Activated CD4-positive, alpha-beta T cell treated with anti-CD3 and anti-CD28 coated beads, Interleukin-2, Interleukin-6, amounts not matched to agents 100 ng/mL and 50 ng/mL, durations not matched to agents 16 hours and 8 hours (primary cell): ENCODE measurements around the gene MARCHF4.
"Not testable (repeated sequence)": the region's sequence is repeated elsewhere in the genome, so short reads cannot be mapped to it uniquely, and the experiment has no call there.

ENCODE experiments used
- DNase-seq: peaks from one replicate; pipeline ENCODE4 v3.0.0-alpha.2; 2020

The MARCHF4 gene

GRCh38 chr2:216389570-216389969, 17.3 kb upstream of the MARCHF4 start:
- no peak for DNase-seq

GRCh38 chr2:216388046-216388884, 16.0 kb upstream of the MARCHF4 start:
- DNase-seq, result peak; percentile 10

DNA sequence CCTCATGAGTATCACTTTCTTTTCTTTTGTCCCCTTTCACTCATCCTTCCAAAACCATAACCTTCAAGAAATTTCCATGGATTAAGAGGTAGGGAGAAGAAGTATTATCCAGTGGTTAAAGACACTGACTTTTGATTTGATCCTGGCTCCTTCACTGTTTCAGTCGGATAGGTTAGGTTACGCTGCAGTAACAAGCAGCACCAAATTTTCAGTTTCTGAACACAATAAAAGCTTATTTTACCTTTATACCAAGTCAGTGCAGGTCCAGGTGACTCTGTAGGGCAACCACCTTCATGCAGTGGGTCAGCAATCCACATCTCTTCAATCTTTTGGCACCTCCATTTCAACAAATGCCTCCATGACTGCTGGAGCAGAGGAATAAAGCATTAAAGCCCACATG, 15.0 kb upstream of the MARCHF4 start:
- DNase-seq, result no peak

DNA sequence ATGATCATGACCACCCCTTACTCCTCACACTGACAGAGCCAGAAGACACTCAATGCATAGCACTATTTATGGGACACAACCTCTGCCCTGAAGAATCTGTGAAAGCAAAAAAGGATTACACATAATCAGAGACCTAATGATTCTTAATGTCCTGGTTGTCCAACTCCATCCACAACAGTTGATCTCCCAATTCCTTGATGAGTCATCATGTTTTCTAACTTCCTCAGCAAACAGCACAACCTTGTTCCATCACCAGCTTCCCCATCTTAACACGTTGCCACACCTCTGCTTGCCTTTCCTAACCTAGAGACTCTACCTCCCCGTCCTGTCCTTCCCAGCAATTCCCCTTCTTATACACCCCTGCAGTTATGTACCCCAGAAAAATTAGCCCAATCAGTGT, 13.2 kb upstream of the MARCHF4 start:
- no peak for DNase-seq

DNA sequence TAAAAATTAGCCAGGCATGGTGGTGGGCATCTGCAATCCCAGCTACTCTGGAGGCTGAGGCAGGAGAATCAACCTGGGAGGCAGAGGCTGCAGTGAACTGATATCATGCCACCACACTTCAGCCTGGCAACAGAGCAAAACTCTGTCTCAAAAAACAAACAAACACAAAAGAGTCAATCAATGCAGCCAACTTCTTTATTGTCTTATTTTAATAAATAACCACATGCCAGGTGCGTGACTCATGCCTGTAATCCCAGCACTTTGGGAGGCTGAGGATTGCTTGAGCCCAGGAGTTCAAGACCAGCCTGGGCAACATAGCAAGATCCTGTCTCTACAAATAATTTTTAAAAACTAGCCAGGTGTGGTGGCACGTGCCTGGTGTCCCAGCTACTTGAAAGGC, 12.1 kb upstream of the MARCHF4 start:
- DNase-seq, result not testable (repeated sequence)

- no peak for DNase-seq
Observed at GRCh38 chr2:216379977-216380376, 7.7 kb upstream of the MARCHF4 start.

- DNase-seq, result no peak
Observed at GRCh38 chr2:216375286-216375685, 3.0 kb upstream of the MARCHF4 start.

- no peak for DNase-seq
Observed at GRCh38 chr2:216373896-216374295, 1.6 kb upstream of the MARCHF4 start.

- peak; percentile 12 for DNase-seq
Observed at GRCh38 chr2:216372761-216373291, 543 bp upstream of the MARCHF4 start.

DNA sequence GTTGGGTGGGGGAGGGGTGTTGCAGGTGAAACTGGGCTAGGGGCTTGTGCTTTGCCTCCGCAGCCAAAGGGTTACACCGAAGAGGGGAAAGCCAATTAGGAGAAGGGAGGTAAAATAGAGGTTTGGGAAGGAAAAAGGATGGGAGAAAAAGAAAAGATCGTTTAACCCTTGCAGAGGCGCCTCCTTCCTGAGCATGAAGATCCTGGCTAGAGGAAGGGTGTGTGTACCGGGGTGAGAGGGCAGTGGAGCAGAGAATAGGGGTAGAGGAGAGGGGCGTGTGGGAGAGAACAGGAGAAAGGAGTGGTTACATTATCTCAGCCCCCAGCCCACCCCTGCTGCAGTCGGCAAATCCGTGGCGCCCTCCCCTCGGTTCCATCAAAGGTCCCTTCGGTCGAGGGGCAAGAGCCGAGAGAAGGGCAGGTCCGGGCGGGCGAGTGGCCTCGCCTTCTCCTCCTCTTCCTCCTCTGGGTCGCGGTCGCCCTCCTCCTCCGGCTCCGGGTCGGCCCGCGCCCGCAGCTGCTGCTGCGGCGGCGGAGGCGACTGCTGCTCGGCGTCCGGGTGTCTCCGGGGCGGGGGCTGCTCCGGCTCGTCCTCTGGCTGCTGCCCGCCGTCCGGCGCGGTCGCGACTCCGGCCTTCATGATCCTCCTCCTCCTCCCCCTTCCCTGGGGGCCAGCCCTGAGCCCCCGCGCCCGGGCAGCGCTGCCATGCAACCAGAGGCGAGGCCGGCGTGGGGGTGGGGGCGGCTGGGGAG, 1.1 kb downstream of the MARCHF4 start:
- DNase-seq, result no peak

DNA sequence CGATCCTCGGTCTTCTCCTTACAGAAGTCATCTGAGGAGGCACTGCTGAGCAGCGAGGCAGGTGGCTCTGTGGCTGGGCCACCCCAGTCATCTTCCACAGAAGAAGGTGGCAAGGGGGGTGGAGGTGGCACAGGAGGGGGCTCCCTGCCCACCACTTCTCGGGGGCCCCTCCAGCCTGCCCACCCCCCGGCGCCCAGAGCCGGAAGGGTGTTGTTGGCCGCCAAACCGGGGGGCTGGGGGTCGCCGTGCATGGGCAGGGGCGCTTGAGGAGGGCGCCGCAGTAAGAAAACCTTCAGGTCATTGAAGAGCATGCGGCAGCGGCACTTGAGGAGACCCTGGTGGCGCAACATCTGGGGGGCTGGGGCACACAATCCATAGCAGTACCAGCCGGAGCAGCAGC, 2.5 kb downstream of the MARCHF4 start:
- DNase-seq, result no peak

GRCh38 chr2:216366777-216367471, 5.4 kb downstream of the MARCHF4 start:
- DNase-seq, result no peak

GRCh38 chr2:216365518-216365917, 6.8 kb downstream of the MARCHF4 start:
- DNase-seq, result no peak

- no peak for DNase-seq
Observed at GRCh38 chr2:216363221-216363620, 9.1 kb downstream of the MARCHF4 start.

DNA sequence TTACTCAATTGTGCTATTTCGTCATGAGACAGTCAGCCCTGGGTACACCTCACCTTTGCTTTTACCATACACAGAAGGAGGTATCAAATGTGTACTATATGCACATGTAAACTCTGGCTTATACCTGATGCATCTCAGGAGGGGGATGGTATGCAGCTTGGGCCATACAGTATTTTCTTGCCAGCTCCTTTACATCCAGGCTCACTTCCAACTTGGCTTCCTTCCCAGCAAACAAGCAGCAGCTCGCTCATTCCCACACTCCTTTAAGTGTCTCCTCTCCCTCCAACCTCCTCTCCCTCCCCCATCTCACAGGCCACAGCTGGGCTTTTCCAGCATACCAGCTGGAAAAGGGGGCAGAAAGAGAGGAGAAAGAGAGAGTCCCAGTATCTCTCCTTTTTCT, 9.6 kb downstream of the MARCHF4 start:
- no peak for DNase-seq

DNA sequence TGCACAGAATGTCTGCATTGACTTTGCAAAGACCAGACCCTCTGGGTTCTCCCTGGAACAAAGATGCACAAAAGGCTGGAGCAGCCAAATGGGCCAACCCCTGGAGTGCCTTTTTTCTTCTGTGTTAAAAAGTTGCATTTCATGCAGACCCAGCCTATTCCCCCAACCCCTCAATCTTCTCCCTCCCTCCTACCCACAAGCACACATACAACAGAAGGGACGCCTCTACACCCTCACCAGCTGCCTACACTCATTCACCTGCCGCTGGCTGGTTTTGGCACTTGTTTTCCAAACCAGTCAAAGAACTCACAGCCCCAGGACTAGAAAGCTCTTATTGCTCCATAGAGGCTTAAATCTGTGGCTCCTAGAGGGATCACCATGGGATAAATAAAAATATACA, 16.6 kb downstream of the MARCHF4 start:
- DNase-seq, result no peak

DNA sequence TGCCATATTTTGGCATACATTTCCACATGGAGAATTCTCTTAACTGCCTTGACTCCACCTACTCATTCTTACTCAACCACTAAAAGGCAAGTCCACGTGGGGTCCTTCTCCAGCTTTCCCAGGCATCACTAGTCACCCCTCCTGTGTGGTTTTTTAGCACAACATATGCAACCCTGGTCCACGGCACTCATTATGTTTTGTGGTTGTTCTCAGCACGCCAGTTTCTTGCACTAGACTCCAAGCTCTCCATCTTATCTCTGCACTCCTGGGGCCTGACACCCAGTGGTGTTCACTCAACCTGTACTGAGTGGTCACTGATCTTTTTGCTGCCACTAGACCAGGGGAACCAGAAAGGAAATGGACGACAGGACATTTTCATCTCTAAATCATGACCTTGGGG, 18.0 kb downstream of the MARCHF4 start:
- no peak for DNase-seq

DNA sequence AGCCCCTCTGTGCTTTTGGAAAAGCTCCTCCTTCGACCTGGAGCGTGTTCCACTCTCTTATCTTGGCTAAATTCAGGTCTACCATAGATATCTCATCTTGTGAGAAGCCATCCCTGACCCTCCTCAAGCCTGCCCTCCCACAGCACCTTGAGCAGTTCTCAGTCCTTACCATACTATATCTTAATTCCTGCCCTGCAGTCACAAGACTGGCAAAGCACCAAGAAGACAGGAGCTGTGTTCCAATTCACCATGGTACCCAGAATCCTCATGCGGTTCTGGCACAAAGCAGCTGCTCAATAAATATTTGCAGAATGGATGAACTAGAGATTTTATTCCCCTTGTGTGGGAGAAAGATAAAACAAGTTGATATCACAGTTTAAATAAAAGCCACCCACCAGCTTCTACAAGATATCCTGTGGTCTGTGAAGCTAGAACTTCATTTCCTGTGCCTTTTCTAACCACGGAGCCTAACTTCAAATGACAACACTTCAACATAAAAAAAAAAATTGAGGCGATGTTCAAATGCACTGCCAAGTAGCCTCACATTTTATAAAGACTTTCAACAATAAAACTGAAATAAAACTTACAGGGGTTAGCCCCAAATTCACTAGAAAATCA, 19.5 kb downstream of the MARCHF4 start:
- peak; percentile 27 for DNase-seq

GRCh38 chr2:216351172-216351925, 20.9 kb downstream of the MARCHF4 start:
- DNase-seq, result no peak

GRCh38 chr2:216350214-216350791, 22.0 kb downstream of the MARCHF4 start:
- DNase-seq, result peak; percentile 31

DNA sequence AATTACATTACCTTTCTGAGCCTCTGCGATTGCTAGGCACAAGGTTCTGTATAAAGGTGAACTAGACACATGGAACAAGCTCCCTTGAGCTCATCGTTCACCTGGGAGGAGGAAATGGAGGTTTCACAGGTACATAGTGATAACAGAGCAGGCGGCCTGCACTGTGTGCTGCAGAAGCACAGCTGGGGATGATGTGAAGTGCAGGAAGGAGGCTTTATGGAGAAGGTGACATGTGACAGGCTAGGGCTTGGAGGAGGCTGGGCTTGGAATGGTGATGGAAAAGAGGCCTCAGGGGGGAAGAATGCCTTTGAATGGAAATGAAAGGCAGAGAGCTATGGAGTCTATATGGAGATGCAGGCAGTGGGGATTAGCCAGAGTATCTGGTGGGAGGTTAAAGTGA, 22.9 kb downstream of the MARCHF4 start:
- DNase-seq, result peak; percentile 27
